Measurements from ENCODE around the gene IFNW1.
"Not testable (repeated sequence)": the region's sequence is repeated elsewhere in the genome, so short reads cannot be mapped to it uniquely, and the experiment has no call there.

The IFNW1 gene

DNA sequence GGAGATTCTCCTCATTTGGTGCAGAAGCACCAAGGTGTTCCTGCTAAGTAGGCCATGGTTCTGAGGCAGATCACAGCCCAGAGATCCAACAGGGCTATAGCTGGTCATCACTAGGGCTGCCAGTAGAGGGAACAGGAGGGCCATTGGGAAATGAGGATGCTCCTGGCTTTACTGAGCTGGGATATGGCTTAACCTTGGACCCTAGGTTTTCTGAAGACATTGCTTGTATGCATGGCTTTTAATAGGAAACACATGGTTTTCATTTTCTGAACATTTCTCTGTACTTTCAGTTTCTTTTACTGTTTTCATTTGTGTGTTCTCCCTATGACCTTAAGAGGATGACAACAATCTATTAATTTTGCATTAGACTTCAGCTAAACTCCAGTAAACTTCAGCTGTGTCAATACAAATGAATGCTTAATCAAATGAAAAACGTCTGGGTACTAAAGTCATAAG is at the start of gene IFNW1:
Gene IFNW1, minus strand, starts transcription at position 406 of the 456 bp plus-strand sequence. Its CDS starts 262 bp downstream, at position 144.
- FAIRE-seq = no peak

DNA sequence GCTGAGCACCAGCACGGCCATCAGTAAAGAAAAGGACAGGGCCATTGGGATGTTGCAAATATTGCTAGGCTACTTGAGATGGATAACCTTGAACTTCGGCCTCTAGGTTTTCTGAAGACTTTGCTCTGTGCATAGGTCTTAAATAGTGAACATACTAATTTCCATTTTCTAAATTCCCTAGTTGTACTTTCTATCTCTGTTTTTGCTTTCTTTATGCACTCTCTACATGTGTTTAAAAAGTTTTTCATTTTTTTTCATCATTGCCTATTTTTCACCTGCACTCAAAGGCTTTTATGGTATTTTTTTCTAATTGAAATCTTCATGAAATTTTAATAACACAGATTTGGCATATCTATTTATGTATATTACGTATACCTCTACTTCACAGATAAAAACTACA is 45.9 kb upstream of the IFNW1 start, which contains the start of gene IFNA4:
Gene IFNA4, minus strand, starts transcription at position 101 of the 400 bp plus-strand sequence. Its CDS starts 56 bp downstream, at position 45.
- peak; percentile 89 for FAIRE-seq

DNA sequence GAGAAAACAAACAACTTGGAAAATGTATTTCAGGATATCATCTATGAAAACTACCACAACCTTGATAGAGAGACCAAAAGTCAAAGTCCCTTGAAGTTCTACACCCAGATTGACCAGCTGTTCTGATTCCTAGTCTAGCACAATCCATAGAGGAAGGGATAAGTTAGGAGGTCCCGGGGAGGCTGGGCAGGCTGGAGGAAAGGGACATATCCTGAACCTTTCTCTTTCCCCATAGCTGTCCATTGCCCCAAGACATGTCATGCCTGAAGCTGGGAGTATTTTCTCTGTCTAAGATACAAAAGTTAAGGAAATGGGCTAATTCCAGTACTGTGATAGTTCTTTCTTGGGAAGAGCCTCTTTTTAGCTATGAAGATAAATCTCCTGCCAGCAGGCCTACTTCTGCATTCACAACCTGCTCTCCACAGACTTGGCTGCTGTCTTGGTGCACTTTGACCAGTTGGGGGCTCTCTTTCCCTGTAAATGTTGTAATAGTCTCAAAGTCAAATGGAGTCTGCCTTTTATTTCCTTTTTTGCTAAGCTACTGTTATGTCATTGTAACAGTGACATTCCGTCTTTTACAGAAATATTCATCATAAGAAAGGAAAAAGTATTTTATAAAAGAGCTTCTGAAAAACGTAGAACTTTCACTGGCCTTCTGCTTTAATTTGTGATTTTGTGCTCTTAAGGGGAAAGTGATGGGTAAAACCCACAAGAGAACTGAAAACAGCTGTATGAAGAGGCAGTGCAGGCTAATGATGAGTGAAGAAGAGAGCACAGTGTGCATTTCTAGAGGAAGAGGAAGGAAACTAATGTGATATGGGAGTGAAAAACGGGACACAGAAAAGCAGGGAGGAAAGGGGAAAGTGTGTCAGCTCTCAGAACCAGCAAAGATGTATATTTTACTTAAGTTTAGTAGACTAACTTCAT is 41.4 kb upstream of the IFNW1 start:
- not testable (repeated sequence) for FAIRE-seq

DNA sequence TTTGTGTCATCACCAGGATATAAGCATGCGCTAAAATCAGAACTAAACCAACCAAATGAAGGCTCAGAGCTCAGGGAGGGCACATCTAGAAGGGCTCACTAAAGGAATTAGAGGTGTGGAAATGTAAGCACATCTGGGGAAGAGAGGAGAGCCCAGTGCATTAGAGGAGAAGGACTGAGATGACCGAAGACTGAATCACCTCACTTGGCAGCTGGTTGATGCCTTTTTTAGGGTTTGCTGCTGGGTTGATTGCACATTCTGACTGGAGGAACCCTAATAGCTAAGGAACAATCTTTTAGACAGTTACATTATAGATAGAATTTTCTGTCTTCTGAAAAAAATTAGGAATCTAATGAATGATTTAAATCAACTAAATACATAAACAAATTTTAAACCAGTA is 33.0 kb upstream of the IFNW1 start:
- FAIRE-seq = no peak

DNA sequence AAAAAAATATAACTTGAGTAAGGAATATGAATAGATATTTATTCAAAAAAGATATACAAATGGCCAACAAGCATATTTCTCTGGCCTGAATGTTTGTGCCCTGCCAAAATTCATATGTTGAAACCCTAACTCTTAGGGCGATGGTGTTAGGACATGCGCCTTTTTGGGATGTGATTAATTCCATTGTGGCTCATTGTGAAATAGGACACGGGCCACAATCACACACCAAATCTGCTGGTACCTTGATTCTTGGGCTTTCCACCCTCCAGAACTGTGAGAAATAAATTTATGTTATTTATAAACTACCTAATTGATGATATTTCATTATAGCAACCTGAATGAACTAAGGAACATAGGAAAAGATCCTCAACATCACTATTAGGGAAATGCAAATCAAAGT is 30.5 kb upstream of the IFNW1 start:
- FAIRE-seq = no peak

DNA sequence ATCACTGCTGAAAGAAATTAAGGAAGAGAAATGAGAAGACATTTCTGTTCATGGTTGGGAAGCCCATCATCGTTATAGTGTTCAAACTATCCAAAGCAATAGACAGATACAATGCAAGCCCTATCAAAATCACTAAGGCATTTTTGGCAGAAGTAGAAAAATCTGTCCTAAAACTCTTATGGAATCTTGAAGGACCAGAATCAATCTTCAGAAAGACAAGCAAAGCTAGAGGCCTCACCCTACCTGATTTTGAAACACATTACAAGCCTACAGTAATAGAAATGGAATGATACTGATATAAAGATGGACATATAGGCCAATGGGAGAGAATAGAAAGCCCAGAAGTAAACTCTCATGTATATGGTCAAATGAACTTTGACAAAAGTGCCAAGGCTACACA is 29.7 kb upstream of the IFNW1 start:
- no peak for FAIRE-seq

DNA sequence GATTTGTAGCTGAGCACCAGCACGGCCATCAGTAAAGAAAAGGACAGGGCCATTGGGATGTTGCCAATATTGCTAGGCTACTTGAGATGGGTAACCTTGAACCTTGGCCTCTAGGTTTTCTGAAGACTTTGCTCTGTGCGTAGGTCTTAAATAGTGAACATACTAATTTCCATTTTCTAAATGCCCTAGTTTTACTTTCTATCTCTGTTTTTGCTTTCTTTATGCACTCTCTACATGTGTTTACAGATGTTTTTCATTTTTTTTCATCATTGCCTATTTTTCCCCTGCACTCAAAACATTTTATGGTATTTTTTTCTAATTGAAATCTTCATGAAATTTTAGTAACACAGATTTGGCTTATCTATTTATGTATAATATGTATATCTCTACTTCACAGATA is 24.9 kb upstream of the IFNW1 start, which contains the start of gene IFNA21:
Gene IFNA21, minus strand, starts transcription at position 101 of the 400 bp plus-strand sequence. Its CDS starts 48 bp downstream, at position 53.
- FAIRE-seq = not testable (repeated sequence)

DNA sequence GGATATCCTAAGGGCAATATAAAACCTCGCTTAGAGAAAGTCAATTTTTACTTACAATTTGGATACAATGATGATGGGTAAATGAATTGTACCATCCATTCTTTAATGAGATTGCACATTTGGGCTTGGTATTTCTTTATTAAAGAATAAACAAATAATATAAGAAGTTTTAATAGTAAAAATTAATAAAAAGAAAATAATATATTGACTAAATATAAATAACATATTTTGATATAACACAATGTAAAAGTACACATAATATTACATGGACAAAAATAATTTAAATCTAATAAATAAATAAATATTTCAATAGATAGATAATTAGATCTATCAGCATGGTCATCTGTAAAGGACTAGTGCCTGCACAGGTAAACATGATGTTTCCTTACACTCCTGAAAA is 23.9 kb upstream of the IFNW1 start:
- peak; percentile 77 for FAIRE-seq

DNA sequence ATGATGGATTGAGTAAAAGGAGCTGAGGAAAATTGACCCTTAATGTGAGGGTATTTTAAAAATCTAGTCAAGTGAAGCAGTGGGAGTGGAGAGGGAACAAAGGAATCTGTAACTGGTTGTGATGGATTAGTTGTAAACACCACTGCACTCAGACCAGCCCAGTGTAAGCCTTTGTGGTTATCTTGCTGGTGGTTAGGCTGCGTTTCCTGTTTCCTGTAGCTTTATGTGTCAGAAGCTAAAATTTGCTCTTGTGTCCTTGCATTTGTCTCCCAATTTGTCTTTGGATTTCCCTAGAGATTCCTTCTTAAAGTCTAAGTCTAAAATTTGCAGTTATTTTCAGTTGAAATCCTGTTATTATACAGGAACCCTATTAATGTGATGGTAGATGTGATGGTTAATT is 18.5 kb upstream of the IFNW1 start:
- FAIRE-seq = no peak

DNA sequence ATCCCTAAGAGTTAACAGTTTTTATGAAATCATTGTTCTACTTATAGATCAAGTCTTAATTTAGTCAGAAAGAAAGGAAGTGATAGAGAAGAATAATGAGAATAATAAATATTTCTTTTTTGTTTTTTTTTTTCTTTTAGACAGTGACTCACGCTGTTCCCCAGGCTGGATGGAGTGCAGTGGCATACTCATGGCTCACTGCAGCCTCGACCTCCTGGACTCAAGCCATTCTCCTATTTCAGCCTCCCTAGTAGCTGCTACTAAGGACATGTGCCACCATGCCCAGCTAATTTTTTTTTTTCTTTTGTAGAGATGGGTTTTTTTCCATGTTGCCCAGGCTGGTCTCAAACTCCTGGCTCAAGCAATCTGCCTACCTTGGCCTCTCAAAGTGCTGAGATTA is 13.9 kb upstream of the IFNW1 start:
- FAIRE-seq = no peak

DNA sequence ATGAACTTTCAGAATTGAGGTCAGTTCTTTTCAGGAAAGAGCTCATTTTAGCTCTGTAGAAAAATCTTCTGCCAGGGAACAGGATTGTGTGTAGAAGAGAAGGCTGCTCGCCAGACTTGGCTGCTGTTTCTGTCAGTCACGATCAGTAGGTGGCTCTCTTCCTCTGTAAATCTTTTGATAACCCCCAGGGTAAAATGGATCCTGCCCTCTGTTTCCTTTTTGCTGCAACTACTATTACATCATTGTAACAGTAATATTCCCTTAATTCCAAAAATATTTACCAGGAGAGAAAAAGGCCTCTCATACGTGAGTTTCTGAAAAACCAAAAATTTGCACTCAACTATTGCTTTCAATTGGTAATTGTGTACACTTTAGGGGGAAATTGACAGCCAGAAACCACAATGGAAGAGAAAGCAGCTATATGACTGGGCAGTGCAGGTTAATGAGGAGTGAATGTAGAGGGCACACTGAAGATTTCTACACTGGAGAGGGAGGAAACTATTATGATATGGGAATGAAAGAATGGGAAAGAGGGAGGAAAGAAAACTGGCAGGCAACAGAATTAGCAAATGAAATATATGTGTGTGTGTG is 12.5 kb upstream of the IFNW1 start:
- no peak for FAIRE-seq

DNA sequence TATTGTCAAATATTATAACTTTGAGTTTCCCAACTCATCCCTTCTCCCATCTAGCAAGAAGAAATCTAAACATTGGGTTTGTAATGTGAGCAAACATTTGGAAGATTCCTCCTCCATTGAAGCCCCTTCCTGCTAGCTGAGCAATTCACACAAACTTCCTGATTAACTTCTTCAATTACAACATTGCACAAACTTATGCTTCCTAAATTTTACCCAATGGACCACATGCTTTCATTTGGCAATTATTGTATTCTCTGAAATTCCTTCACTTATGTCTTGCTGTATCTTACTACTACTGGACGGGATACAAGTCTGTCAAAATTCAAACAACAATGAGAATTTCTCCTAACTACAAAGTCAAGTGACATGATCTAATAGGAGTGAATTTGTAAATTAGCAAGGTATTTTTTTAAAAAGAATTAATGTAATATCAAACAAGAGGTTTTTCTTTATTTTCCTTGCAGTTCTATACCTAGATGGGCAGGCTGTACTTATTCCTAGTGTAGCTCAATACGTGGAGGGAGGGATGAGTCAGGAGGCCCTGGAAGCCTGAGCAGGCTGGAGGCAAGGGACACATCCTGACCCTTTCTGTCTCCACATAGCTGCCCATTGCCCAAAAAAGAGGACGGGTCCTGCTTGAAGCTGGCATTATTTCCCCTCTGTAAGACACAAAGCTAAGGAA is 11.8 kb upstream of the IFNW1 start:
- no peak for FAIRE-seq

DNA sequence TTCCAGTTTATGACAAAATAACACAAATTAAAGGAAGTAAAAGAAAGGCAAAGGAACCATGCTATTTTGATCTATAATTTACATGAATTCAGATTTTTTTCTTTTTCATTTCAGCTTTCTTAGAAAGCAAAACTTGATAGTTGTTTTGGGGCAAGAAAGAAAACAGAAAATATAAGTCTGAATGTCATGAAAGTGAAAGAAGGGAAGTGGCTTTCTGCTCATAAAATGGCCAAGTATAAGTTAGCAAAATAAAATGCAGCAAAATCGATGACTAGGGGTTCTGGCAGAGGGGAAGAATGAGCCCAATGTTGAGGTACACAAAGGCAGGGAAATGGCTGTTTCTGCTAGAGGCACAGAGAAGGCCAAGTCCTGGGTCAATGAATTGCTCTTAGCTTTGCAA is 3.0 kb upstream of the IFNW1 start:
- FAIRE-seq = no peak

DNA sequence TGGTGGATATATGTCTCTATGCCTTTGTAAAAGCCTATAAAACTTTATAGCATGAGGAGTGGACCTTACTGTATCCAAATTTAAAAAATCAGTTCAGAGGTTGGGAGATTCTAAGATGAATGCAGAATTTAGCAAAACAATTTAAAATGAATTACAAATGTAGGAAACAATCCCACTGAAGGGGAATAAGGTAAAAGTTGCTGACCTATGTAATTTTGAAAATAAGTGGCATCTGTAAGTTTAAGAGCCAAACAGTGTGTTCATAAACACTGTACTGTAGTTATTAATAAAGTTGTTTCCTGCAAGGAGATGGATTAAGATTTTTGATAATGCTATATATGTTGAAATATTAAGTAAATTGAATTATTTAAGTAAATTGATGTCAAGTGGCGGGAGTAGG is 4.6 kb downstream of the IFNW1 start:
- FAIRE-seq = no peak

DNA sequence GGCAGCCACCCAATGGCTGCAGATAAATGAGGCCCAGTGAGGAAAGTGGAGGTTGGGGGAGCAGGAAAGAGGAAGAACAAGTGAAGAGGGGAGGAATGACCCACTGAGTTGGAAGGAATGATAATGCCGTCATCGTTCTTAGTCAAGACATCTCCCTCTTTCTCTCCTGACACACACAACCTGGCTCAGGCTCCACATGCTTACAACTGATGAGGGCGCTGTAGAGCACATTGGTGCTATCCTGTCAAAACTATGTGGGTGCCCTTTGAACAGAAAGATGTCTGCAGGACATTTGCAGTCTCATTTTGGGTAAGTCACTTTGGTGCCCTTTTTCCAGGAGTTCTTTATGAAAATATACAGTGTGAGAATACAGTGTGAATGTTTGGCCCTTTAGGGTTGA is 5.9 kb downstream of the IFNW1 start:
- no peak for FAIRE-seq

DNA sequence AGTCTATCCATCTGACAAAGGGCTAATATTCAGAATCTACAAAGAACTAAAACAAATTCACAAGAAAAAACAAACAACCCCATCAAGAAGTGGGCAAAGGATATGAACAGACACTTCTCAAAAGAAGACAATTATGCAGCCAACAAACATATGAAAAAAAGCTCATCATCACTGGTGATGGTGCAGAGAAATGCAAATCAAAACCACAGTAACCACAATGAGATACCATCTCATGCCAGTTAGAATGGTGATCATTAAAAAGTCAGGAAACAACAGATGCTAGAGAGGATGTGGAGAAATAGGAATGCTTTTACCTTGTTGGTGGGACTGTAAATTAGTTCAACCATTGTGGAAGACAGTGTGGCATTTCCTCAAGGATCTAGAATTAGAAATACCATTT is 13.4 kb downstream of the IFNW1 start:
- FAIRE-seq = not testable (repeated sequence)

DNA sequence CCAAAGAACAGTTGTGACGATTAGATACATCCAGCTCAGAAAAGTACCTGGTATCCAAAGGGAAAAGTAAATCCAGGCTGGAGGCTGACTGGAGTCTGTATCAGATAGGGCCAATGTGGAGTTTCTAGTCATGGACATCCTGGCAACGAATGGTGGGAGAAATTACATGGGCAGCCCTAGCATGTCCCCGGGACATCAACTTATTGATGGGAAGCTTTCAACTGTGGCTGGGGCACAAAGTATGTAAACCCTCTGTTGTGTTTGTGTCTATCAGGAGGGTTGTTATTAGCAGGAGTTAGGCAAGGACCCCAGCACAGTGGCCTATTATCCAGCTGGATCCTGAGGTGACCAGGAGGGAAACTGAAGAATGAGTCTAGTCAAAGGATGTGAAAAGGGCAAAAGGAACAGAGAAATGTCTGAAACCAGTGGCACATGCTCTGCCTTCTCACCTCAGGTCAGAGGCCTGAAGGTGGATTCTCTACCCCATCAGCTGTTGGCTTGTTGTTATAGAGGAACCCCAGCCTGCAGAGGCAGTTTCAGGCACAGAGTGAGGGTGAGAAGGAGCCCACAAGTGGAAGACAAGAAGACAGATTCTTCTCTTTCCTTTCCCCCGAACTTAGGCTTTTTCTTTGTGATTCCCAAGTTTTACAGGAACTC is 19.9 kb downstream of the IFNW1 start:
- FAIRE-seq = no peak

DNA sequence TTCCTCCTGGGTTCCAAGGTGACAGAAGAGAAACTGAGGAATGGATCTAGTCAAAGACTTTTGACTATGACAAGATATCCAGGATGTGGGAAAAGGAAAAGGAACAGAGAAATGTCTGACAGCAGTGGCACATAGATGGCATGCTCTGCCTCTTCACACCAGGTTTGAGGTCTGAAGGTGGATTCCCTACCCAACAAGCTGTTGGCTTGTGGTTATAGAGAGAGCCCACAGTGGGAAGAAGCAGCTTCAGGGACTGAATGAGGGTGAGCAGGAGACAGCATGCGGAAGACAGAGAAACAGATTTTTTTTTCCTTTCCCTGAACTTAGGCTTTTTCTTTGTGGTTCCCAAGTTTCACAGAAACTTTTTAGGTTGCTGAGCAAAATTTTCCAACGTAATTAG is 20.6 kb downstream of the IFNW1 start:
- no peak for FAIRE-seq

DNA sequence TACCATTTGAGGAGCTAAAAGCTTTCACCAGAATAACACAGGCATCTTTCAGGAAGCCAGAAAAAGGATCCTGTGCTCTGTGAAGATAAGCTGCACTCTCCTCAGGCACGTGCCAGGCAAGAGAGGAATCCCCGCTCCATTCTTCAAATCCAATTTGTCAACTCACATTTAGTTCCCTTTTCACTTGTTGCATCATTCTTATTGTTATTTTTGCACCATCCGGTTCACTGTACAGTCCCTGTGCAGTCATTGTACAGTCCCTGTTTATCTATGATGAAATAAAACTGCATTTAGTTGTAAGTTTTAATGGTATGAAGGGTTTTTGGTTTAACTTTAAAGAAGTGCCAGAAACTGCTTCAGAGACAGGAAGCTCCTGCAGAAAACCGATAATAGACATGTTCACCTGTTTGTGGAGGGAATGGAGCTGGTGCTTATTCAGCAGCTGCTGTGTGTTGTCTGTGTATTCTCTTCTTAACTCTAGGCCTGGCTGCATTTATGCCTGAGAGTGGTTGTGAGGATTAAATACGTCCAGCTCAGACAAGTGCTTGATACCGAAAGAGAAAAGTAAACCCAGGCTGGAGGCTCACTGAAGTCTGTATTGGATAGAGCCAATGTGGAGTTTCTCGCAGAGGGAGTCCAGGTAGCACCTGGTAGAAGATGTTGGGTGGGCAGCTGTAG is 22.4 kb downstream of the IFNW1 start:
- FAIRE-seq = no peak

DNA sequence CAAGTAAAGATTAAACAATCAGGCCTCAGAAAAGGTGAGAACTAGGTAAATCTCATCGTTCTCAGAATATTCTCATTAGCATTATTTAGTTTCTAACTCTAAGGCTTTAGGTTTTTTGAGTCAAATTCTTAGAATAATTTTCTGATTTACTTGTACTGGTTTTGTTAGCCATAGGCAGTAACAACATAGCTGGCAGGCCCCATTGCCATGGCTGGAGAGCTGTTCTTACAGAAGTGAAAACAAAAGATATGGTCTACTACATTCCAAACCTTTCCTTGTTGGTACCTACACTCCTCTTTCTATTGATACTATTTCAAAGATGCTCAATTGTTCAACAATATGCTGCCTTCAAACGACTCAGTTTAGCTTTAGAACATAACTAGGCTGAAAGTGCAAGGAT is 27.3 kb downstream of the IFNW1 start:
- FAIRE-seq = no peak

DNA sequence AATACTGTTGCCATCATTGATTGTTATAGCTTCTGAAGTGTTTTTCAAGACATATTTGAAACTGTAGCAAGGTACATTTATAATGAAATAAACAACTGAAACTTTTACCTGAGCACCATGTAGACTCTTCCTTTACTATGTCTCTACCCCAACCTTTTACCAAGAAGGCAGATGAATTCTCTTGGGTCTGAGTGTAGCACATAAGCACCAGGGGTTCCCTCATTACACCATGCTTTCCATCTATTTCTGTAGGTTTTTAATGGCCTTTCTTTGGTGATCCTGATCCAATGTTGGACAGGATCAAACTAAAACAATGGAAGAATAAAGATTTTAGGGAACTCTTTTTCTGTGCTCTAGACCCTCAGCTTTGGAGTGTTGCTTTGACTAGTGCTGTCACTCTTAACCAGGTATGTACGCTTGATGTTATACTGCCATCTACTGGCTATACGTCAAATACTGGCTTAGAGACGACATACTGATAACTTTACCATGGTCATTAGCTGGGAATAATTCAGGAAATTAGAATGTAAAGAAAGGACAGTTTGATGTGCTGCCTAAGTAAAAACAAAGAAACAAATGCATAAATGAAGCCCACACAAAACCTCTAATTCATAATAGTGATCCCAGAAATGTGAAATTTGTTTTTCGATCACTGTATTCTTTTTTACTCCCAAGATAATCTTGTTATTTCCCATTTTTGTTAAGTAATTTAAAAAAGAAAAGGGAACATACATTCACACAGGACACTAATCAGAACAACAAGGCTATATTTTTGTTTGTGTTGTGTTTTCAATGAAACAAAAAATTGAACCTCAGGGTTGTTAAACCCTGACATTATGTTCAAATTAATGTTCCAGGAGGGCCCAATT is 30.7 kb downstream of the IFNW1 start:
- FAIRE-seq = peak; percentile 58
